GM23248 (cell line): ENCODE measurements around the gene PLA2G4C. TPM values are rescaled to one million over a fixed set of nuclear protein-coding genes. Genes with fewer than 3 reads are reported as not detected.
"Not testable (repeated sequence)": the region's sequence is repeated elsewhere in the genome, so short reads cannot be mapped to it uniquely, and the experiment has no call there.

ENCODE experiments used
- DNase-seq: peaks from one replicate; pipeline ENCODE4 v3.0.0-alpha.2; 2015
- H2AFZ ChIP-seq: fragments of 200-600 bp; sonication (generic); 2 replicates; pipeline ENCODE4 v1.6.1; 2016; ENCODE audit warnings: antibody characterized with exemption
- H3F3A ChIP-seq: fragments of 200-600 bp; sonication (generic); 2 replicates; pipeline ENCODE4 v1.6.1; 2016; ENCODE audit warnings: mild to moderate bottlenecking, antibody characterized with exemption, mixed run types; ENCODE audit not compliant: insufficient read depth
- H3K27ac ChIP-seq: fragments of 200-600 bp; sonication (generic); 2 replicates; pipeline ENCODE4 v1.5.1; 2016; ENCODE audit warnings: mild to moderate bottlenecking
- H3K27me3 ChIP-seq: fragments of 200-600 bp; sonication (generic); replicated peaks from 2 replicates; pipeline ENCODE4 v1.6.1; 2016; ENCODE audit warnings: mild to moderate bottlenecking; ENCODE audit not compliant: insufficient read depth
- H3K36me3 ChIP-seq: fragments of 200-600 bp; sonication (generic); 2 replicates; pipeline ENCODE4 v1.6.1; 2016; ENCODE audit warnings: low read depth, mild to moderate bottlenecking
- H3K4me1 ChIP-seq: fragments of 200-600 bp; sonication (generic); 2 replicates; pipeline ENCODE4 v1.6.1; 2016; ENCODE audit warnings: mild to moderate bottlenecking; ENCODE audit not compliant: insufficient read depth
- H3K4me2 ChIP-seq: fragments of 200-600 bp; sonication (generic); one replicate; pipeline ENCODE4 v1.6.1; 2016; ENCODE audit warnings: mild to moderate bottlenecking; ENCODE audit not compliant: unreplicated experiment
- H3K4me3 ChIP-seq: fragments of 200-600 bp; sonication (generic); 2 replicates; pipeline ENCODE4 v1.5.1; 2016; ENCODE audit warnings: mild to moderate bottlenecking
- H3K79me2 ChIP-seq: fragments of 200-600 bp; sonication (generic); 2 replicates; pipeline ENCODE4 v1.6.1; 2016; ENCODE audit warnings: mild to moderate bottlenecking; ENCODE audit not compliant: insufficient read depth
- H3K9ac ChIP-seq: fragments of 200-600 bp; sonication (generic); 2 replicates; pipeline ENCODE4 v1.6.1; 2016; ENCODE audit warnings: mild to moderate bottlenecking
- H3K9me2 ChIP-seq: fragments of 200-600 bp; sonication (generic); 2 replicates; pipeline ENCODE4 v1.6.1; 2016; ENCODE audit warnings: mixed run types, mild to moderate bottlenecking, moderate library complexity; ENCODE audit not compliant: insufficient read depth
- H3K9me3 ChIP-seq: fragments of 200-600 bp; sonication (generic); one replicate; pipeline ENCODE4 v1.6.1; 2017; ENCODE audit warnings: low read depth
- H4K20me1 ChIP-seq: fragments of 200-600 bp; sonication (generic); 2 replicates; pipeline ENCODE4 v1.6.0; 2016; ENCODE audit not compliant: insufficient read depth
- EZH2 ChIP-seq: fragments of 200-600 bp; sonication (generic); IDR thresholded peaks from 2 replicates; pipeline ENCODE4 v1.6.1; 2018; ENCODE audit warnings: antibody characterized with exemption, mild to moderate bottlenecking; ENCODE audit not compliant: insufficient read depth, poor library complexity, severe bottlenecking
- EZH2phosphoT487 ChIP-seq: fragments of 200-600 bp; sonication (generic); IDR thresholded peaks from 2 replicates; pipeline ENCODE4 v1.6.1; 2018; ENCODE audit warnings: antibody characterized with exemption, moderate library complexity, mild to moderate bottlenecking, low read depth; ENCODE audit not compliant: insufficient read depth
- WGBS, 2 experiments: methylation state at CpG; one replicate each; pipeline ENCODE4 v1.1.6; 2015 to 2017; ENCODE audit warnings: low lambda C conversion rate in 2 of 2, low coverage in 1 of 2; ENCODE audit errors: missing lambda C conversion rate in 2 of 2; 5-methylcytosine and 5-hydroxymethylcytosine counted together
- in situ Hi-C: fragments of 300-500 bp; cut with MboI; formaldehyde crosslinking; loops from 2 replicates; pipeline ENCODE4 v1.15.0; 2020
- polyA plus RNA-seq: library from polyadenylated mRNA; unstranded; fragments of >200 nt; fragmentation: Nextera tagmentation; extraction: Ambion mirVana; gene quantifications from 2 replicates; pipeline ENCODE4 v1.2.1, GENCODE V29; 2016
- total RNA-seq: library from RNA; depleted of rRNA; stranded (reverse); fragments of >200 nt; shearing (Covaris generic); gene quantifications from 2 replicates; pipeline ENCODE4 v1.2.3, GENCODE V29; 2014

PLA2G4C gene
- total and polyA plus RNA-seq, 2 experiments from 2014 or later = 0.76 to 1.9 TPM

DNA sequence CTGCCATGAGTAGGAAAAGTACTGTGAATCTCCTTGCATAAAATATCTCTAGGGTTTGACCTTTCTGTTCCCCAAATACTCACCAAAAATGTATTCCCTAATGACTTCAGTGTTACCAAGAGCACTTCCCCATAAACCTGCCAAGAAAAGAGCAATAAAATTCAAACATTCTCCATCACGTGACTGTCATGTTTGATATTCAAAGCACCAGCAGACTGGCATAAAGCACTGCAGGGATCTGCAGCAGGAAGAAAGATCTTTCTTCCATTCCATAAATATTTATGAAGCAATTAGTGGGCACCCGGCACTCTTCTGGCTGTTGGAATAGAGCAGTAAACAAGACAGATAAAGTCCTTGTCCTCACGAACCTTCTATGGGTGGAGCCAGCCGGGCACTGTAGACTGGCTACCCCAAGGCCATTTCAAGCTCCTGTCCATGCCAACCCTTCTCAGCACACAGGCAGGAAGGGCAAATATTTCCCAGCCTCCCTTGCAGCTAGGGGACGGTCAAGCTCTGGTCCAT, 20.3 kb downstream of the PLA2G4C start:
- Histone ChIP-seq H3K4me2 (no peak overlapping the region), H2AFZ (no peak overlapping the region), H3K4me3 (no peak overlapping the region), H3K9me2 (no peaks in the 10 kb centered on the region), H4K20me1 (no peaks in the 10 kb centered on the region), H3K4me1 (peaks cover 6% of the 10 kb centered on the region), H3K79me2 (no peaks in the 10 kb centered on the region), H3K9me3 (no peaks in the 10 kb centered on the region), H3K27ac (no peak overlapping the region), H3F3A (peaks cover 19% of the 10 kb centered on the region), H3K27me3 (peaks cover 53% of the 10 kb centered on the region), H3K9ac (no peak overlapping the region), H3K36me3 (no peaks in the 10 kb centered on the region)
- peak; percentile 16 for DNase-seq
- TF ChIP-seq EZH2 (no peak), EZH2phosphoT487 (no peak)
- in situ Hi-C loops = no loop called here
- WGBS, 2 experiments = 47 to 52% methylated on average over 5 of the region's 5 CpGs

DNA sequence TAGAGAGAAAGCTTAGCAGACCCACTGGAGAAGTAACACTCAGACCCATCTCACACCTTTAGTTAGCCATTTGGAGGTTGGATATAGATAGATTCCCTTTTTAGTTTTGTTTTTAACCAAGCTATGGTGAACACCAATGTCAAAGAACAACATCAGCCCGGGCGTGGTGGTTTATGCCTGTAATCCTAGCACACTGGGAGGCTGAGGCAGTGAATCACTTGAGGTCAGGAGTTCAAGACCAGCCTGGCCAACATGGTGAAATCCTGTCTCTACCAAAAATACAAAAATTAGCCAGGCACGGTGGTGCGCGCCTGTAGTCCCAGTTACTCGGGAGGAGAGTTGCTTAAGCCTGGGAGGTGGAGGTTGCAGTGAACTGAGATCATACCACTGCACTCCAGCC, 21.6 kb downstream of the PLA2G4C start:
- H3K4me1 ChIP-seq, H2AFZ ChIP-seq, H3K79me2 ChIP-seq, in situ Hi-C loops, DNase-seq, H3K27ac ChIP-seq, H3K9me3 ChIP-seq, H3K9me2 ChIP-seq, H4K20me1 ChIP-seq, H3K9ac ChIP-seq, H3K4me3 ChIP-seq, H3K36me3 ChIP-seq, H3K4me2 ChIP-seq: not testable (repeated sequence)
- Histone ChIP-seq H3F3A (peaks cover 19% of the 10 kb centered on the region), H3K27me3 (peaks cover 46% of the 10 kb centered on the region)
- WGBS, 2 experiments = 97 to 98% methylated on average over 6 of the region's 6 CpGs

DNA sequence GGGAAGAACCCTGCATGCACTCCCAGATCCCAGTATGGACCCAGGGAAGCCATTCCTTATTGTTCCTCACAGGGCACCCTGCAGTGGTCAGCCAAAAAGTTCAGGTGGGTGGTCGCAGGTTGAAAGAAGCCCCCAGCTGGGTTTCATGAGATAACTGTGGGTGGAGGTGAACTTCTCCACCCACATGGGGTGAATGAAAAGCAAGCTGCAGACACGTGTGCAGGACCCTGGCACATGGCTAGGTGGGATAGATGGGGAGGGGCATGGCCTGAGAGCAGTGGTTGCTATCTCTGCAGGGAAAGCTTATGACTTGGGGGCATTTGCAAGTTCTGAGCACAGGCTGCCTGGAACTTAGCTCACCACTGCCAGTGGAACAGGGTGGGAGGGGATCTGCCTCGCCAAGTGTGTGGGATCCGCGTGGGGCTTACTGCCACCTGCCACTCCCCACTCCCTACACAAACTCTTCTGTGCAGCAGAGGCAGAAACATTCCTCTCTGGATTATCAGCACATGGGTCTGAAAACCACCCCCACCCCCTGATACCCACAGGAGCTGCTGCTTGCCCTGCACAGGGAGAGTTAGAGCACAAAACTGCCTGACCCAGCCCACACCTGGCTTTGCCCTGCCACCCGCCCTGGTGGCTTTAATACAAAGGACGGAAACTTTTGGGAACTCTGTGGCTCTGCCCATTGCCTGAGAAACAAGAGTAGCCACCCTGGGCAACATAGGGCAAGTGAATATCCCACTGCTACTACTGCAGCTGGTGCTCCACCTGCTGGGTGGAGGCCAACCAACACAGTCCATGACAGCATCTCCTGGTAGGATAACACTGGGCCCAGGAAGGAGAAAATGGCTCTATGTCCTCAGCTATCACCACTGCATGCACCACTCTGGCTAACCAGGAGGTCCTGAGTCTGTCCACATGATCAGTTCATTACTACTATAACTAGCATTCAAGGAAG, 24.4 kb downstream of the PLA2G4C start:
- Histone ChIP-seq H3K79me2 (no peaks in the 10 kb centered on the region), H3K9me2 (no peaks in the 10 kb centered on the region), H3K9me3 (no peaks in the 10 kb centered on the region), H3K4me3 (no peak overlapping the region), H3K27me3 (peaks cover 36% of the 10 kb centered on the region), H3F3A (peaks cover 11% of the 10 kb centered on the region; the same call in 1 of the 2 replicates), H3K4me2 (no peak overlapping the region), H3K27ac (no peak overlapping the region), H2AFZ (no peak overlapping the region), H3K9ac (no peak overlapping the region), H3K36me3 (no peaks in the 10 kb centered on the region), H3K4me1 (no peaks in the 10 kb centered on the region), H4K20me1 (no peaks in the 10 kb centered on the region)
- WGBS, 2 experiments = 78 to 91% methylated on average over 7 of the region's 7 CpGs
- TF ChIP-seq EZH2phosphoT487 = no peak
- TF ChIP-seq EZH2 = no peak
- DNase-seq = no peak
- in situ Hi-C loops = no loop called here

DNA sequence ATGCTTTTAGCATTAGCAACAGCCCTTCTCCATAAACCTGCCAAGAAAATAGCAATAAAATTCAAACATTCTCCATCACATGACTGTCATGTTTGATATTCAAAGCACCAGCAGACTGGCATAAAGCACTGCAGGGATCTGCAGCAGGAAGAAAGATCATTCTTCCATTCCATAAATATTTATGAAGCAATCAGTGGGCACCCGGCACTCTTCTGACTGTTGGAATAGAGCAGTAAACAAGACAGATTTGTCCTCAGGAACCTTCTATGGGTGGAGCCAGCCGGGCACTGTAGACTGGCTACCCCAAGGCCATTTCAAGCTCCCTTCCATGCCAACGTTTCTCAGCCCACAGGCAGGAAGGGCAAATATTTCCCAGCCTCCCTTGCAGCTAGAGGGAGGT, 25.5 kb downstream of the PLA2G4C start:
- Histone ChIP-seq H3F3A (peaks cover 1% of the 10 kb centered on the region; the same call in 1 of the 2 replicates), H3K79me2 (no peaks in the 10 kb centered on the region), H4K20me1 (no peaks in the 10 kb centered on the region), H3K9me3 (no peaks in the 10 kb centered on the region), H3K9ac (no peak overlapping the region), H3K4me3 (no peak overlapping the region), H3K36me3 (no peaks in the 10 kb centered on the region), H3K4me1 (no peaks in the 10 kb centered on the region), H3K27ac (no peak overlapping the region), H3K9me2 (no peaks in the 10 kb centered on the region), H3K4me2 (no peak overlapping the region), H2AFZ (no peak overlapping the region), H3K27me3 (peaks cover 36% of the 10 kb centered on the region)
- in situ Hi-C loops = no loop called here
- no peak for DNase-seq
- WGBS, 2 experiments = 17 to 19% methylated on average over 3 of the region's 3 CpGs
- TF ChIP-seq EZH2phosphoT487 (no peak), EZH2 (no peak)
